NCI-H1436 (cell line): ENCODE data around the gene TNP1.

Source experiments
- DNase-seq: peaks from one replicate; lab custom pipeline; 2025; lab: John Stamatoyannopoulos, UW

Gene TNP1

DNA sequence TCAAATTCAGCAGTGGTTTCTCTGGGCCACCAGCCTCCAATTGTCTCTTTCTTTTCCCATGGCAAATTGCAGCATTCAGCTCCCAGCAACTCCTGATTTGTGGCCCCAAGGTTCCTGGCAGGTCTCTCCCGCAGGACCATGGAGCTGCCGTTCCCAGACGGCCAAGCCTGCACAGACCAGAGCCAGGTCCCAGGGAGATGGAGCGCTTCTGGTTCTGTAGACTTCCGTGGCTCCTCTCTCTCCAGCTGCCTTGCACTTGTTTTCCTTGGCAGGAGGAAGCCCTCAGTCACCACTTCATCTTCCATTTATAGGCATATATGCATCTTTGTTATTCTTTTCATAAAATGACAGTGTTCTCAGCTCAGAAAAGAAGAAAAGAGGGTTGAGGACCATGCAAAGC lies 21.7 kb downstream of the TNP1 start:
- DNase-seq, result no peak

DNA sequence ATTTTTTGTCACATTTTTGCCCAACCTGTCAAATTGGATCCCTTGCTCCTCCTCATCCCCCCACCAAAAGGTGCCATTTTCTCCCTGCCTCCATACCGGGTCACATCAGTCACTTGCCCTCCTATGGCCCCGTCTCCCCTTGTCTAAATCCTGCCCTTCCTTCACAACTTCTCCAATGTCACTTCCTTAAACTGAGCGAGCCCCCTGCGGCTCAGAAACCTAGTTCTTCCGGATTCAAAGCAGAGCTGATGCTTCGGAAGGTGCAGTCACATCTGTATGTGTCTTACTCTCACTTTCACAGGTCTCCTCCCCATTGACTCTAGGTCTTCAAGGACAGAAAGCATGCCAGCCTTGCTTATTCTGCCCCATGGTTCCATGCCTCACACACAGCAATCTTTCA lies 22.1 kb downstream of the TNP1 start:
- DNase-seq, result no peak

DNA sequence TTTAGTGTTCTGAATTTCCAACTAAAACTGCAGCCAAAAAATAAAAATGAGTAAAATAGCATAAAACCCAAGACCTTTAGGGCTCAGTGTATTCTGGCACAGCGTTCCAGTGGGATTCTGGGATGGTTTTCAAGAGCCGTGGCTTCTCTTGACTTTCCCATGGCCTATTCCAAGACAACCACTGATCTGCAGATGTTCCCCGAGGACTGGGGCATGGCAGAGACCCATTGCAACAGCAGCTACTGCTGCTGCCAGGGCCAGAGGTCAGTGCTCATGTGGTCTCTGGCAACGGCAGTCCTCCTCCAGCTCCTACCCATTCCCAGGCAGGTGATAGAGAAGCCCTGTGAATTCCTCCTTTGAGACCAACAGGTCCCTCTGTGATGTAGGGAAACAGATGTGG lies 26.8 kb downstream of the TNP1 start:
- no peak for DNase-seq

DNA sequence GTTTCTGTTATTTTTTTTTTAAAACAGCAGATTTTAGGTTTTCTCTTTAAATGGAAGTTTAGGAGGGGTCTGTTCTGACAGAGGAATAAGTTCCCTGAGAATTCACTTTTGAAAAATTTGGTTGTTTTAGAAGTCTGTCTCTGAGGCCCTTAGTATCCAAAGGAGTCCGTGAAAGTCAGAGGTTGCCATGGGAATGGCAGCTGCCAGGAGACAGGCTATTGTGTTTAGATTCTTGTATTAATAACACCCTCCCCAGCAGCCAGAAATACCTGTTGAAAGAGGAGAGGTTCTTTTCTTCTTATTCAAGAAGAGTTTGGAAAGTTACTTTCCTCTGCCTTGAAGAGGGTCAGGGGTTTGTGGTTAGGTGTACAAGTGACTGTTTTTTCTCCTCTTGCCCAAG lies 29.5 kb downstream of the TNP1 start:
- DNase-seq, result no peak

DNA sequence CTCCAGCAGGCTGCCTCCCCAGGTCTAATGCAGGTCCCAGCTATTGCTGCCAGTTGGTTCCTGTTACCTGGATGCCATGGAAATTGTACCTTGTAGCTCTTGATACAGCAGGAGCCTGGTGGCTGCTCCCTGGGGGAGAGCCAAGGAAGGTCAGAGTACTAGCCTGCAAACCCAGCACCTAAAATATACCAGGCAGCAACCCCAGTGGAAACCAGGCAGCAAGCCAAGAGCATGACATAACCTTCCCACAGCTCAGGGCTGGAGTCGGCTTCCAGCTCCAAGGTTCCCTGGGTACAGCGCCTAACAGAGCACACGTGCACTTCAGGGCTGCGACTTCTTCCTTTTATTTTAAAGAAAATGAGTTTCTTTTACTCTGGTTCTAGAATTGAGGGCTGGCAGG lies 30.3 kb downstream of the TNP1 start:
- DNase-seq, result peak; percentile 23

DNA sequence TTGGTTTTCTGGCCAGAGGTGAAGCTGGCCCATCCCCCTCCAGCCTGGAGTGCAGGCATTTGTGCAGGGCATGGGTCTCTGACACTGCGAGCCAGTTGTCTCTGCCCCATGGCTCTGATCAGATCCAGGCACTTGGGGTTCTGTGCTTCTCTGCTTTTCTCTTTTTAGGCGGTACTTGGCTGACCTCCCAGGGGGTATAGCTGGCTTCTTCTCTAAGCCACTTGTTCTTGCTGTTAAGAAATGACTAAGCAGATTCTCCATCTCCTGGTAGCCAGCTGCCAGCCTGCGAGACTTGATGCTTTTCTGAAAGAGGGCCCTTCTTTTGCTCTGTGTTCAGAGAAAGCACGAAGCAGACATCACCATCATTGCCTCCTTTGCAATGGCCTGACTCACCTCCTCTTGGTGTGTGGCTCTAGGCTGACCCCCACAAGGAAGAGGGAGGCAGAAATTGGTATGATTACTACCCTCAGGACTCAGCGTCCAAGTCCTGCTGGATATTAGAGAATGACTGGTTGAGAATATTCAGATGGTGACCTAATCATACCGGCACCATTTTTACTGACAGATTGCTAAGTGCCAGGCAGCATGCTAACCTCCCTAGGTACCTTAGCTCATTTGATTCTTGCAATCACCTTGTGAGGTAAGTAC lies 32.7 kb downstream of the TNP1 start:
- DNase-seq, result no peak

DNA sequence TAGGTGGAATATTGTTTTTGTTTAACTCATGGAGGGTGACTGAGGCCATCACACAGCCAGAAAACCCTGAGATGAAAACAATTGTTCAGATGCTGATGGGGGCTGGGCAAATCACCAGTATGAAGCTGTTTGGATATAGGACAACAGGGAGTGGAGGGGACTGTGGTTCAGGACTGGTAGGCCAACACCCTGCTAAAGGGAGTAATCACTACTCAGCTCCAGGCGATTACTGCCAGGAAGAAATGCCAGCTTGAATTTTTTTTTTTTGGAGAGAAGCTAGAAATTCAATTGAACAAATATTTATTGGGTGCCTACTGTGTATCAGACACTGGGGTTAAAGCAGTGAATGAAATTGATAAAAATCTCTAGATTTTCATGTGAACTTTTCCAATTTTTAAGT lies 37.4 kb downstream of the TNP1 start:
- no peak for DNase-seq

DNA sequence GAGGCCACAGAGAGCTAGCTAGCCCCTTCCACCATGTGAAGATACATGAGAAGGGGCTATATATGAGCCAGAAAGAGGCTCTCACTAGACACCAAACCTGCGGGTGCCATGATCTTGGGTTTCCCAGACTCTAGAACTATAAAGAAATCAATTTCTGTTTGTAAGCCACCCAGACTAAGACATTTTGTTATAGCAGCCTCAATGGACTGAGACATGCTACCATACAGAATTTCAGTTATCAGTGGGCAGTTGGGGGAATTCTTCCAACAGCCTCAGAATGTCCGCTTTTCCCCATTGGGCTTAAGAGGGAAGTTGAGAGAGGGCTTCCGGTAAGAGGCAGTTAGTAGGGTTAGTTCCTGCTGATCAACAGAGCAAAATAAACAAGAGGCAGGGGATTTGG lies 39.2 kb downstream of the TNP1 start:
- no peak for DNase-seq

DNA sequence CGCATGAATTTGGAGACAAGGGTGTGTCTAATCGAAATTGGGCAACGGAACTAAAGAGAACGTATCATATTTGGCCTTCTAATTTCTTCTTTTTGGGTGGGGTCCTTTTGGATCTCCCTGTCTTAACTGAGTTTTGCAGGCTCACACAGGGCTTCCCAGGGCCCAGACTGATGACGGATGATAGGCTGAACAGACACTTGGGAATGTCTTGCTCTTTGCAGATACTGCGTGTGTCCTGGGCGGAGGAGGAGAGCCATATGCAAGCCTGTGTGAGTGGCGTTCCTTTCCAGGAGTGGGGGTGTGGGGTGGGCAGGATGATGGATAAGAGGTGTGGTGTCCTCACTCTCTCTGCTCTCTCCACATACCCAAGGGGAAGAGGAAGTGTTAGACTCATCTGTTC lies 40.1 kb downstream of the TNP1 start:
- DNase-seq, result no peak

DNA sequence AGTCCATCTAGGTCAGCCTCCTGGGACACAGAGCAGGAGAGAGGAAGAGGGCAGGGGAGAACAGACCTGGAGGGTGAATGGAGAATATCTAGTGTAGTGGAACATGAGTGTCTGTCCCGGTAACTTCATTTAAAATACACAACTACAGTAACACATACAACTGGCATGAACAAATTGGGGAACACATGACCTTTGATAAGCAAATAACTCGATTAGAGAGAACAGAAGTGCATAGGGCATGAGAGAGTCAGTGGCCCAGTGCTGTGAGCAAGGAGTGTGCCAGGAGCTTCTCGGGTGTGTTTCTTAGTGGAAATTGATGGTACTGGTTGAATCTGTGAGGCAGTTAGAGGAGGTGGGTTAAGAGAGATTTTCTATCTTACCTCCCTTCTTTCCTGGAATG lies 40.8 kb downstream of the TNP1 start:
- no peak for DNase-seq

DNA sequence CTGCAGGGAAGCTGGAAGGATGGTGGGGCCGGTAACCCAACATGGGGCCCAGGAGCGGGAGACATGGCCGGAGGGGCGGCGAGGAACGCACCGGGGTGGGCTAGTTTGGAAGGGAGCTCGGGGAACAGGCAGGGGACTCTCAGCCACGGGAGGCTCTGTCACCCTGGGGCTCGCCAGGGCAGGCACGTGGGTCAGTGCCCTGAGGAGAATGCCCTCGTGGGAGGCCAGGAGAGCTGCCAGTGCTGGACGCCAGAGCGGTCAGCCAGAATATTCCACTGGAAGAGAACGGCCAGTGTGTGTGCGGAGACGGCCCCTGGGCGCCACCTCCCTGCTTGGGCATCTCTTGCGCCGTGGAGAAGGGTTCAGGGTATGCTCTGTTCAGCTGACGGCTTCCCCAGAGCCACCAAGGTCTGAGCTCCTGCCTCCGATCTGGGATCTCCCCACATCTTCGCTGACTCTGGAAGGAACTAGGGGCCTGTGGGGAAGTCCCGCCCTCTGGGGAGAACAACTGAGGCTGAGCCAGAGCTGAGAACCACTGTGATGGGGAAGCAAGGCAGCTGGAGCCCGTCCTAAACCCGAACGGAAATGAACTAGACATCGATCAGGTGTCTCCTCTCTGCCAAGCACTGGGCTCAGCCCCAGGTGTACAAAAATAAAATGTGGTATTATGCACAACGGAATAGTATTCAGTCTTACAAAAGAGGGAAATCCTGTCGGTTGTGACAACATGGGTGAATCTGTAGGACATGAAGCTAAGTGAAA lies 49.3 kb downstream of the TNP1 start:
- no peak for DNase-seq
